CD4-positive, alpha-beta T cell (primary cell): ENCODE measurements around the gene MRPS24. TPM values are rescaled to one million over a fixed set of nuclear protein-coding genes. Genes with fewer than 3 reads are reported as not detected.
"Not testable (repeated sequence)": the region's sequence is repeated elsewhere in the genome, so short reads cannot be mapped to it uniquely, and the experiment has no call there.

Experiments
- ATAC-seq: fragments of 200-7000 bp; cut with Tn5 transposase; one replicate; pipeline ENCODE4 v1.10.0; 2022; ENCODE audit warnings: mild to moderate bottlenecking; ENCODE audit not compliant: poor library complexity
- CTCF ChIA-PET: fragments of 350-600 bp; sonication (Branson Sonifier 250); formaldehyde crosslinking; loops from one replicate; lab custom pipeline; 2021; ENCODE audit warnings: antibody characterized with exemption, inconsistent platforms; lab: Charles Lee
- POLR2A ChIA-PET: fragments of 350-600 bp; sonication (Branson Sonifier 250); formaldehyde crosslinking; loops from one replicate; lab custom pipeline; 2021; ENCODE audit warnings: antibody characterized with exemption, inconsistent platforms; lab: Charles Lee
- DNase-seq, 14 experiments: peaks; one replicate each; pipeline ENCODE4 v3.0.0-alpha.2; 2013 to 2020; ENCODE audit warnings: mixed read lengths in 2 of 14
- H3K27ac ChIP-seq, 2 donors: one replicate each; pipeline versions ENCODE4 v1.5.1 to v1.7.0; 2013; ENCODE audit warnings: low read length in 2 of 2, low read depth in 1 of 2, mild to moderate bottlenecking in 1 of 2
- H3K27me3 ChIP-seq, 2 experiments: 1 replicate in 1 of 2; 2 replicates in 1 of 2; pipeline versions ENCODE4 v1.6.1 to v1.7.0; 2013; ENCODE audit warnings: low read length in 2 of 2, control low read depth in 1 of 2, mild to moderate bottlenecking in 1 of 2, moderate library complexity in 1 of 2; ENCODE audit not compliant: insufficient read depth in 2 of 2, control insufficient read depth in 1 of 2
- H3K36me3 ChIP-seq: one replicate; pipeline ENCODE4 v1.6.1; 2013; ENCODE audit warnings: low read length, control low read depth; ENCODE audit not compliant: insufficient read depth
- H3K4me1 ChIP-seq: one replicate; pipeline ENCODE4 v1.6.1; 2013; ENCODE audit warnings: low read length, control low read depth; ENCODE audit not compliant: insufficient read depth
- H3K4me3 ChIP-seq: one replicate; pipeline ENCODE4 v1.5.1; 2013; ENCODE audit warnings: mild to moderate bottlenecking, low read length, moderate library complexity
- H3K9me3 ChIP-seq, 2 experiments: 1 replicate in 1 of 2; 2 replicates in 1 of 2; pipeline versions ENCODE4 v1.6.1 to v1.7.0; 2013; ENCODE audit warnings: low read length in 2 of 2, mild to moderate bottlenecking in 2 of 2, control low read depth in 1 of 2, moderate library complexity in 1 of 2; ENCODE audit not compliant: control insufficient read depth in 1 of 2, insufficient read depth in 1 of 2
- H3K27ac Mint-ChIP-seq: one replicate; pipeline ENCODE4 v1.8.0; 2020; ENCODE audit warnings: mixed read lengths
- H3K27me3 Mint-ChIP-seq: one replicate; pipeline ENCODE4 v1.8.0; 2021; ENCODE audit warnings: mixed read lengths
- H3K36me3 Mint-ChIP-seq: one replicate; pipeline ENCODE4 v1.8.0; 2021; ENCODE audit warnings: low read depth, mixed read lengths
- H3K4me1 Mint-ChIP-seq: one replicate; pipeline ENCODE4 v1.8.0; 2021; ENCODE audit warnings: low read depth, mixed read lengths
- H3K4me3 Mint-ChIP-seq: one replicate; pipeline ENCODE4 v1.8.0; 2020; ENCODE audit warnings: mild to moderate bottlenecking, mixed read lengths
- H3K9me3 Mint-ChIP-seq: one replicate; pipeline ENCODE4 v1.8.0; 2020; ENCODE audit warnings: mixed read lengths
- intact Hi-C, 2 experiments: fragments of 100-400 bp; cut with DNase I in 1 of 2; cut with micrococcal nuclease in 1 of 2; formaldehyde crosslinking; loops; one replicate each; pipeline versions ENCODE4 v1.15.1 to v1.9.0; 2023 to 2025; cut with DNase I, micrococcal nuclease
- total RNA-seq, 174 experiments: library from RNA in 2 of 174; stranded (reverse) in 2 of 174; gene quantifications; one replicate each; pipeline ENCODE4 v1.2.3 and lab custom pipeline; 2021 to 2026
- TF ChIP-seq, protein P1 (sequence below): fragments of 200-600 bp; IDR thresholded peaks from one replicate; pipeline ENCODE4 v1.8.0; 2022; ENCODE audit warnings: antibody characterized with exemption, mild to moderate bottlenecking

The MRPS24 gene
- total RNA-seq, 2 experiments from 2014 or later = 63.1 to 69.7 TPM

DNA sequence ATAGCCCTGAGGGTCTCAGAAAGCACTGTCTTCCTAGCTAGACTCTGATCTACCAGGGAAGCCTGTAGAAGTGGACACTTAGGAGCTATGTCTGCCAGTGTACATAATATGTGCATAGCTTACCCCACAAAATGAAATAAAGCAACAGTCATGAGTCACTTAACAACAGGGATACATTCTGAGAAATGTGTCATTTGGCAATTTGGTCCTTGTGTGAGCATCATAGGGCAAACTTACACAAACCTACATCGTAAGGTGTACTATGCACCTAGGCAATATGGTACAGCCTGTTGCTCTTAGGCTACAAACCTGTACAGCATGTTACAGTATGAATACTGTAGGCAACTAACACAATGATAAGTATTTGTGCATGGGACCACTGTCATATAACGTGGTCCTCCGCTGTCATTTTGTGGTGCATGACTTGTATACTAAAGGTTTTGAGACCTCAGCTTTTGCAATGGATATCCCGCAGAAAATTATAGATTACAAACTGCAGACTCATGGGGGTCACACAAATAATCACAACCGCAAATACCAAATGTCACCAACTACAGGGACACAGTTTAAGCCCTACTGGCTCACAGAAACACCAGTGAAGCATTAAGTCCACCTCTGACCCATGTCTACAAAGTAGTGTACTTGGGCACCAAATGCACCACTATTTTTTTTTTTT is 35.4 kb upstream of the MRPS24 start:
- intact Hi-C loops = loop anchor here in 1 of 2 experiments (1.0 to 5.0 kb wide), 2 partner anchors 22 to 37 kb away; partner anchors contain the start of genes MRPS24 and UBE2D4

DNA sequence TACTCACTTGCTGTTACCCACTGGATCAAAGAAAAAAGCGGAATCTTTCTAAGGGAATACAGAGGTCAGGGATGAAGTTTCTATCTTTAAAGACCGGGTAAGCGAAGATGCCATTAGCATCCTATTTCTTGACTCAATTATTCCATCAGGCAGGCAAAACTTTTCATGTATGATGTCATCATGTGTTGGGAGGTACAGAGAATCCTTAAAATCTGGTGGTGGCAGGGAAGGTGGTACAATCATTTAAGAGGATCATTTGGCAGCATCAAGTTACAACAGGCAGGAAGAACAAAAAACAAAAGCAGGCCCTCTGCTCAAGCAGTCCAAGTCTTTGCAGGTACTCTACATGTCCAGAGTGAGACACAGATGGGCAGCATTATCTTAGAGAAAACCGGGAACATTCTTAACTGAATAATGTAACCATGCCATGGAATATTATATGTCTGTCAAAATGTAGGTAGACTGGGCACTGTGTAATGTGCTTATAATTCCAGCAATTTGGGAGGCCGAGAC is 33.3 kb upstream of the MRPS24 start:
- intact Hi-C loops = no loop called here
- H3K27ac ChIP-seq = no peak overlapping the region
- ChIA-PET CTCF (interaction anchor here (1.3 kb wide), 1 partner anchor 24 kb away, joined by 3 read pairs; the partner anchor contains the start of gene UBE2D4), POLR2A (interaction anchor here (0.9 to 1.2 kb wide), 2 partner anchors 26 to 33 kb away, joined by 4 read pairs; partner anchors contain the start of gene MRPS24)
- no peak overlapping the region for H3K27ac Mint-ChIP-seq
- DNase-seq (no peak), ATAC-seq (no peak)
- H3K9me3 ChIP-seq = no peaks in the 10 kb centered on the region
- H3K9me3 Mint-ChIP-seq = no peaks in the 10 kb centered on the region
- no peaks in the 10 kb centered on the region for H3K27me3 Mint-ChIP-seq
- H3K36me3 Mint-ChIP-seq = no peaks in the 10 kb centered on the region
- no peaks in the 10 kb centered on the region for H3K36me3 ChIP-seq
- no peak overlapping the region for H3K4me3 ChIP-seq
- peaks cover 45% of the 10 kb centered on the region for H3K4me1 Mint-ChIP-seq
- TF ChIP-seq, protein P1, sequence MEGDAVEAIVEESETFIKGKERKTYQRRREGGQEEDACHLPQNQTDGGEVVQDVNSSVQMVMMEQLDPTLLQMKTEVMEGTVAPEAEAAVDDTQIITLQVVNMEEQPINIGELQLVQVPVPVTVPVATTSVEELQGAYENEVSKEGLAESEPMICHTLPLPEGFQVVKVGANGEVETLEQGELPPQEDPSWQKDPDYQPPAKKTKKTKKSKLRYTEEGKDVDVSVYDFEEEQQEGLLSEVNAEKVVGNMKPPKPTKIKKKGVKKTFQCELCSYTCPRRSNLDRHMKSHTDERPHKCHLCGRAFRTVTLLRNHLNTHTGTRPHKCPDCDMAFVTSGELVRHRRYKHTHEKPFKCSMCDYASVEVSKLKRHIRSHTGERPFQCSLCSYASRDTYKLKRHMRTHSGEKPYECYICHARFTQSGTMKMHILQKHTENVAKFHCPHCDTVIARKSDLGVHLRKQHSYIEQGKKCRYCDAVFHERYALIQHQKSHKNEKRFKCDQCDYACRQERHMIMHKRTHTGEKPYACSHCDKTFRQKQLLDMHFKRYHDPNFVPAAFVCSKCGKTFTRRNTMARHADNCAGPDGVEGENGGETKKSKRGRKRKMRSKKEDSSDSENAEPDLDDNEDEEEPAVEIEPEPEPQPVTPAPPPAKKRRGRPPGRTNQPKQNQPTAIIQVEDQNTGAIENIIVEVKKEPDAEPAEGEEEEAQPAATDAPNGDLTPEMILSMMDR = no peak
- no peaks in the 10 kb centered on the region for H3K27me3 ChIP-seq
- peaks cover 27% of the 10 kb centered on the region for H3K4me1 ChIP-seq
- no peak overlapping the region for H3K4me3 Mint-ChIP-seq

More for the DNA sequence above, 35.4 kb upstream of the MRPS24 start:
- Mint-ChIP-seq H3K4me1 (peaks cover 45% of the 10 kb centered on the region), H3K9me3 (no peaks in the 10 kb centered on the region), H3K27ac (peak overlapping the region; percentile 92), H3K4me3 (peak overlapping the region; percentile 98), H3K27me3 (no peaks in the 10 kb centered on the region), H3K36me3 (no peaks in the 10 kb centered on the region)
- CTCF ChIA-PET = interaction anchor here (0.5 to 1.4 kb wide), 3 partner anchors 22 to 52 kb away, joined by 3 read pairs; partner anchors contain the start of gene UBE2D4
- H3K4me3 ChIP-seq = no peak overlapping the region
- peaks cover 24% of the 10 kb centered on the region for H3K4me1 ChIP-seq
- H3K27ac ChIP-seq = no peak overlapping the region
- ATAC-seq (no peak), DNase-seq (no peak)
- H3K9me3 ChIP-seq = no peaks in the 10 kb centered on the region
- POLR2A ChIA-PET = interaction anchor here (0.8 to 1.8 kb wide), 2 partner anchors 11 to 22 kb away, joined by 3 to 8 read pairs; partner anchors contain the start of gene UBE2D4
- H3K27me3 ChIP-seq = no peaks in the 10 kb centered on the region
- no peaks in the 10 kb centered on the region for H3K36me3 ChIP-seq
- TF ChIP-seq, protein P1 = no peak

DNA sequence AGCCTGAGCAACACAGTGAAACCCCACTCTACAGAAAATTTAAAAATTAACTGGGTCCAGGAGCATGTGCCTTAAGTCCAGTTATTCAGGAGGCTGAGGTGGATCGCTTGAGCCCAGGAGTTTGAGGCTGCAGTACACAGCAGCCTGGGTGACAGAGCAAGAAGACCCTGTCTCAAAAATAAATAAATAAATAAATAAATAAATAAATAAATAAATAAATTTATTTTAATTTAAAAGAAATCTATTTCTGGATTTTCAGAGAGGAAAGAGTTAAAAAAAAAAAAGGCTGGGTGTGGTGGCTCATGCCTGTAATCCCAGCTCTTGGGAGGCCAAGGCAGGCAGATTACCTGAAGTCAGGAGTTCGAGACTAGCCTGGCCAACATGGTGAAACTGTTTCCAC is 29.3 kb upstream of the MRPS24 start:
- H3K4me3 ChIP-seq, H3K27me3 Mint-ChIP-seq, H3K4me3 Mint-ChIP-seq, H3K27ac Mint-ChIP-seq, H3K27ac ChIP-seq, H3K9me3 Mint-ChIP-seq, DNase-seq, POLR2A ChIA-PET, H3K4me1 ChIP-seq, CTCF ChIA-PET, intact Hi-C loops, H3K36me3 ChIP-seq, H3K27me3 ChIP-seq, ATAC-seq, H3K9me3 ChIP-seq: not testable (repeated sequence)
- Mint-ChIP-seq H3K4me1 (peaks cover 54% of the 10 kb centered on the region), H3K36me3 (peaks cover 17% of the 10 kb centered on the region)
